Iris pigment epithelial cell (primary cell): ENCODE measurements around the gene IGHMBP2.

Source experiments
- DNase-seq: peaks from one replicate; pipeline ENCODE4 v3.0.0-alpha.2; 2011; ENCODE audit warnings: low read depth

The IGHMBP2 gene

GRCh38 chr11:68982134-68982533 is 78.4 kb downstream of the IGHMBP2 start:
- DNase-seq: no peak

- no peak for DNase-seq
These were observed 80.1 kb downstream of the IGHMBP2 start for GRCh38 chr11:68983801-68984200.

- no peak for DNase-seq
These were observed 83.5 kb downstream of the IGHMBP2 start for GRCh38 chr11:68987211-68987610.

GRCh38 chr11:68988491-68988890 is 84.8 kb downstream of the IGHMBP2 start:
- no peak for DNase-seq
